ENCODE measurements around the gene LPP.
A peak's percentile ranks its signal among the peaks of the same experiment; 100 is the strongest.

Gene LPP

DNA sequence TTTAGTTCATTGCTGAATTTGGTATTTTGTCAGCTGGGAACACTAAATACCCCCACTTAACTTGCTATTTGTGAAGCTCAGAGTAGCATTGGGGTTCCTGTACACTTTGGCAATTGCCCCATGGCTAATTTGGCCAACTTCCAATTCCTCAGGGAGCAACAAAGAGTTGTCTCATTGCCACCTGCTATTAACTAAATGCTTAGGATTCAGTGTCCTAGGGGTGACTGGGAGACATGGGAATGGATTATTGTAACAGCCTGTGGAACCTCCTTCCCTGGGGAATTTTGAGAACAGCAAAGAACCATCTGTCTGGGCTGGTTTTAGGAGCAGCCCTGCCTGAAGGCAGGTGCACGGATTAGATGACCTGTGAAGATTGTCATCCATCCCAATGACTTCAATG lies 580.4 kb downstream of the LPP start:
- DNase-seq: no peak

DNA sequence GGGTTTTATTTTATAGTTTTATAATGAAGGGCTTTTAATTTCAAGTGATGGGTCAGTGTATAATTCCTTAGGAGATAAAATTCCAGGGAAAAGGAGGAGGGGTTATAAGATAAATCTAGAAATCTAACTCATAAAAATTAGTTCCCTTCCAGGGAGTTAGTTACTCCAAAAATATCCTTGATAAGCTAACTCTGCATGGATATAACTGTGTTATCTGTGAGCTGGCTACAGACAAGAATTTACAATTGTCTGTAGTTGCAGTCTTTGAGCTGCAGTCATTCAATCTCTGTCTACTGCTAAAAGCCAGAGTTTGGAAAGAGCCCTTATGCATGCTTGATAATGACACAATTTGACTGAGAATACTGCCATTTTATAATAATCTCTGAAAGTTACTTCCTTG lies 585.6 kb downstream of the LPP start:
- no peak for DNase-seq

DNA sequence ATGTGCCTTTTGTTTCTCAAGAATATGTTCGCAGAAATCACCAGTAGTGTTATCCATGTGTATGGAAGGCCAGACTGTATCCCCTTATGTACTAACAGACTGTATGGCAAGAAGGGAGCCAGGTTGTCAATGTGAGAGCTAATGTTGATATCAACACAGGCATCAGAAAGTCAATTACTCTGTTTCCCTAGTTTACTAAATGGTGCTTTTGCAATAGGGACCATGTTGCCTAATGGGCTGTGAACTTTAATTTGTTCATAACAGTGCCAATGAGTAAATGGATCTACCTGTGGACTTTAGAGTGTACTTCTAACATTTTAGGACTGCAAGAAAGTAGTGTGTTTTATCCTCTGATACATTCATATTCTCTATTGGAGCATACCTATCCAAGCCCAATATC lies 586.1 kb downstream of the LPP start:
- DNase-seq: no peak

DNA sequence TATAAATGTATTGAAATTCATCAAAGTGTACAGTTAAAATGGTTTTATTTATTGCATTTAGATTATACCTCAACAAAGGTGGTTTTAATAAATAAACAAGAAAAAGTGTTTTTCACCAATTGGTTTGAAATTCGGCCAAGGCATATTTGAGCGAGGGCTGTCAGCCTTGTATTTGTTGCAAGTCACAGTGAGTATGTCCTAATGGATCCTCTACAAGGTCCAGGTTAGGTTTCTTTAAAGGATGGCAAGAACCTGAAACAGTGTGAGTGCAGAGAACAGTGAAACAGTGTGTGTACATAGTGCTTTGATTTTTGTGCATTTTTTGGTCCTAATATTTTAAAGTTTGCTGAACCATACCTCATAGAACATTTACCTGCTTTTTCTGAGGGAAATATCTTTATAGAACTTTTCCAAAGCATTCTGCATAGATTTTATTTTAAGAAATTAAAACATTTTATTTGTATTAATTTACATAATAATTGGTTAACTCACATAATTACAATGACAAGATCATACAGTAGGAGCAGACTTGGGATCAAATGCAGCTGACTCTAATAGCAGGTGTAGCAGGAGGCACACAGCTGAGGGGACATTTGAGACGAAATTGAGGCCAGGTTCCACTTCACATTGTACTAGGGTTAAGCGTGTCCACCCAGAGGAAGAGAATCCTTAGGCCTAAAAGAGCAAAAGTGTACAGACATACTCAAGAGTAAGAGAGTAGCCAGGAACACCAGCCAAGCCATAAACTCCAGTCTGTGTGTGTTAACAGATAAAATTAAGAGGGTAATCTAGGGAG lies 589.0 kb downstream of the LPP start:
- DNase-seq: no peak

DNA sequence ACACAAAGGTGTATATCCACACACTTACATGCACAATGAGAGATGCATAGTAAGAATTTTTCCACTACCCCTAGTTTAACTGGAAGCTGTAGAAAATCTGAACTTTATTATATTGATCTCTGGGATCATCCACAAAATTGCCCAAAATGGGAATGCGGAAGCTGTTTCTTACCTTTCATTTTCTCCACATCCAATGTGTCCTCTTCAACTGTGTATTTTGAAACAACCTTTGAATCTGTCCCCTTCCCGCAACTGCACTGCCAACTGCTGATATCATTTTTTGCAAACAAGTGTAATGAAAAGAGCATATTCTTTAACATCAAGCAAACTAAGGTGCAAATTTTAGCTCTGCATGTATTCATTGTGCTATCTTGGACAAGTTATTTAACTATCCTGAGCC lies 590.2 kb downstream of the LPP start:
- no peak for DNase-seq

DNA sequence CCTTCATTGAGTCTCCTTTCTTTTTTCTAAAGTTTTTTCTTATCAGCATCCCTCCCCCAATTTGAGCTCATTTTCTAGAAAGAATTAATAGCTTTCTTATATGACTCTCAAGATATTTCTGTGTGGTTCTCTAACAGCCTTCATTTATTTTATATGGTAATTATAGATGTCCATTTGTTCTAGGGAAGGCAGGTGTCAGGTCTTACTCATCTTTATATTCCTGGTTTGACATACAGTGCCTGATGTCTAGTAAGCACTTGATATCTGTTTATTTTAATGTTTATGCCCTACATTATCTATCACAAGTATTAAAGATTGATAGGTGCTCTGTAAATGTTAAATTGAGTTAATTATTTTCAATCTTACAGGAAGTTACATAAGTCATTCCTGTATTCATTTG lies 591.1 kb downstream of the LPP start:
- no peak for DNase-seq

DNA sequence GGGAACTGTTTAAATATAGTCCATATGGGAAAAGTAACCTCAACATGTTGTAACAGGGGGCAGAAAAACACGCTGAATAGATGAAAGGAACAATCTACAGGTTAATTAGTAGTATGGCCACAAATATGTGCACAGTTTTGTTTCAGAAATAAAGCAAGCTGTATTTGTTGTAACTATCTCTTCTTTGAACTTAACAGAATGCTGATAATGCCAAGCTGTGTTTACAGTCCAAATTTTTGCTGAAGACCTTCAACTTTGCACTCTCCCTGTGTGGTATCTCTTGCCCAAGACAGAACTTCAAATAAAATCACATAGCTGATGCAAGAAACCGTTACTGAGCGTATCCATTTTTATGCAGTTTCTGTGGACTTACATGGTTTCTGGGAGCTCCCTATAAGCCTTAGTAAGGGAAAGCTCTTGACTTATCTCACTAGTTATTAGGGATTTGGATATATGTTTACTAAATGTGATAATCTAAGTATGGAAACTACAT lies 592.4 kb downstream of the LPP start:
- no peak for DNase-seq

DNA sequence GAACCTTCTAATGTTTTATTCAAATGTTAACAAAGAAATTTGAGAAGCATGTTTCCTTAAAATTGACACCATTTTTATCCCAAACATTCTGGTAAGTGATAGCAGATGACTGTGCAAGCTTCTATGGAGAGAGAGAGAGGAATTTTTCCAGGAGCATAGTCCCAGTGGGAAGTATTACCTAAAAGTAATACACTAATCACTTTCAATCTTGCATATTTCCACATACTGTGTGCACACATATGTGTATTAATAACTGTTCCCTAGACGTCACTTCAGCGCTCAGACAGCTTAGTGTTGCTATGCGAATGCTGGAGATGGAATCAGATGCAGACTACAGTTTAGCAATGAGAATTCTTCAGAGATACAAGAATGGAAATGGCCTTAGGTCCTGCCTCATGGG lies 593.5 kb downstream of the LPP start:
- DNase-seq: no peak

DNA sequence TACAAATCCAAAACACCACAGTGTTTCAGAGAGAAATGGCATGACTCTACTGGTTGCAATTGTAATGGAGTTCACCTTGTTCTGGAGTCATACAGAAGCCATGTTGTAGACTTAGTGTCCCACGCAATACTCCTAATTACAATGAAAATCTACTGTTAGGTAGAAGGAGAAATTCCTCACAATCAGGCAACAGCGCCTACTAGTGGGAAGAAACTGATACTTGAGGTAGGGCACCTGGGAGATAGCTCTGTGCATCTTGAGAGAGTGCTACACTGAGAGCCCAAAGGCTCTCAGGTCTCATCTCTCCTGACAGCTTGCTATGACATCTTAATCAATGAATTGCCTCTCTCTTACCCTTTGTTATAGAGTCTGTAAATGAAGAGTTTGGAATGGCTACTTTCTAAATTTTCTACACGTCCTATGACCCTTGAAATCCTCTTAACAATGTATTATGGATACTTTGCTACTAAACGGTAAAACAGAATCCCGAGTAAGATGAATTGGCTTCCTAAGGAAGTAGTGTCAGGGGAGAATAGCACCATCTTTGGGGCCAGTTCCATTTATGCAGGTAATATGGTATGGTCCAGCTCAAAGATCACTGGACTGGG lies 595.2 kb downstream of the LPP start:
- DNase-seq: peak; percentile 46

DNA sequence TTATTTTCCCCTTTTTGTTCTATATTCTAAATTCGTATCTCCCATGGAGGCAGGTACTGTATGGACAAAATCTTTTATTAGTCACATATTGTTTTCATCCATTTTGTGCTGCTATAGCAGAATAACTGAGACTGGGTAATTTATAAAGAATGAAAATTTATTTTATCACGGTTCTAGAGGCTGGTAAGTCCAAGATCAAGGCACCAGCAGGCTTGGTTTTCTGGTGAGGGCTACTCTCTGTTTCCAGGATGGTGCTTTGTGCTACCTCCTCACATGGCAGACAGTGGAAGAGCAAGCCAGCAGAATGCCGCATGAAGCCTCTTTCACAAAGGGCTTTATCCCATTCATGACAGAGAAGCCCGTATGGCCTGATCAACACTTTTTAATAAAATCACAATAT lies 595.9 kb downstream of the LPP start:
- DNase-seq: no peak

DNA sequence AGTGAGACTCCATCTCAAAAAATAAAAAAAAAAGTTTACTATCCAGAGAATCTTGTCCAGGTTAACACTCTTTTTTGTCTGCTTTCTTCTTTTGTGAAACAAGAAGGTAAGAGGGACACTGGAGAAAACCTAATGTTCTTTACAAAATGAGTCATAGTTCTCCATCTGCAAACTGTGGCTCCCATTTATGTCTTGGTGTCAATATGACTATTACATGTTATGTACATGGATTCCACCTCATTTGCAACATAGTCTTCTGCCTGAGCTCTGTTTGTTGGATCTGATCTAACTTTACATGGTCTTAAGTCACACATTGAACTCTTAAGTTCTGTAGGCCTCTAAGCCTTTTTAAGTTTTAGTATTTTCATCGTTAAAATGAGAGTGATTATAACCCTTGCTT lies 596.7 kb downstream of the LPP start:
- DNase-seq: peak; percentile 61

DNA sequence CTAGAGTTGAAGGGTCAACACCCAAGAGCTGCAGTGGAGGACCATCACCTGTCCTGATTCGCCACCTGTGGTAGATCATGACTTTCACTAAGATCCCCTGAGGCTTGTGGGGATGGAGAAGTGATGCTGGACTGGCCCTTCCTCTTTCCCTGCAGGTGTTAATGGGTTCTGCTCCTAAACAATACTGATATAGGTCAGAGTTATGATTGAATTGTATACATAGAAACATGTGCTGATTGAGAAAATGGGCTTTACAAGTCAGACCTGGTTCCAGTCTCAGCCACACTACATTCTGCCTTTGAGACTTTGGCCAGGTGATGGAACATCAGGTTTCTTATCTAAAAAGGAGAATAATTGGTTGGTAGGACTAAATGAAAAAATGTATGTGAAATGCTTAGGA lies 598.9 kb downstream of the LPP start:
- DNase-seq: no peak

DNA sequence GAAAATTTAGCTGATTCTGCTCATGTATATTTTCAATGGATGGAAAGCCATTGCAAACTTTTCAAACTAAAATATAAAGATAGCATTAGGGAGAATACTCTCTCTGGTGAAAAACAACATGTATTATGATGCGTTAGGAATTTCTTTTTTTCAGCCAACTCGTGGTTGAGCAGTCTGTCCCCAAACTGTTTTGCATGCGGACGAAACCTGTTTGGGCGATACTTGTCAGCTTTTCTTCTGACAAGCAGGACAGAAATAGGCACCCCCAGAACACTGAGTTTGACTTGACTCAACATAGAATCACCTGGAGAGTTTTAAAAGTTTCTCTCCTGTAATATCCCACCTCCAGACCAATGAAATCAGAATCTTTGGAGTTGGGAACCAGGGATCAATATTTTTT lies 600.3 kb downstream of the LPP start:
- no peak for DNase-seq

DNA sequence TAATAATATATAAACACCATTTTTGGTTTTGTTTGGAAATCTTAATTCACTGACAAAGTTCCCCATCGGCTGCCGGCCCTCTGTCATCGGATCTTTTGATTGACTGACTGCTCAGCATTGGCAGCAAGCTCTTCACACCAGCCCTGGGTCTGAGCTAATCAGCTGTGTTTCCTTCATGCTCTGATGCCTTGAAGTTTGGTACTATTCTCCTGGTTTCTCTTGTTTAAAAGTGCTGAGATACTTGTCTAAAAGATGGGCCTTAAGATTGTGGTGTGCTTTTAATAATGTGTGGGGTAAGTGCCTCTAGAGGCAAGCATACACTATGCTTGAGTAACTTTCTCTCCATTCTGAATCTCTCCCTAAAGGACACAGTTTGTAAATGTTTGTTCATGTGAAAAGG lies 602.3 kb downstream of the LPP start:
- DNase-seq: no peak

DNA sequence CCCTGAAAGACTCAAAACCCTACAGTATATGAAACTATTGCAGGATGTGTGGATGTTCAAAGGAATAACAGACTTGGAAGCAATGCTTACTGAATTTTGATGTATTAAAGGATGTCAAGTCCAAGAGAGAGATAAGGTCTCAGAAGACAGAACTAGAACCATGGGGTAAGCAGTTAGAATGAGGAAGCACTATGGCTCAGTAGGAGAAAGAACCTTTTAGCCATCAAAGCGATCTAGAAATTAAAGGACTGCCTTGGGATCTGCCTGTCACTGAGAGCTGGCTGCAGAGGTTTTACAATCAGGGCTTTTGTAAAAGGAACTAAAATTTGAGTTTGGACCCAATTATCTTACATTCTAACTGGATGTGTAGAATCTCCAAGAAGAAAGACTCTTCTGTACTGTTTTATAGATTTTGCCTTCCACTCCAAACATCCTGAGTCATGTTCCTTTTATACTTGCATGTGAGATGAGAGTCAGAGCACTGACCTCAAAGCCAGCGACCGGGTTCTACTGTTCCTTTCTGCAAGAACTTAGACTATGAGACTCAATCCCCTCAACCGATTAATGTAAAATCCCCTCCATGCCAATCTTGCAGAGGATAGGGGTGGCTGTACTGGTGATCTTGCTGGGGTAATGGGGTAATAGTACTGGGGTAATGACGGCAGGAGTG lies 605.5 kb downstream of the LPP start:
- DNase-seq: no peak

DNA sequence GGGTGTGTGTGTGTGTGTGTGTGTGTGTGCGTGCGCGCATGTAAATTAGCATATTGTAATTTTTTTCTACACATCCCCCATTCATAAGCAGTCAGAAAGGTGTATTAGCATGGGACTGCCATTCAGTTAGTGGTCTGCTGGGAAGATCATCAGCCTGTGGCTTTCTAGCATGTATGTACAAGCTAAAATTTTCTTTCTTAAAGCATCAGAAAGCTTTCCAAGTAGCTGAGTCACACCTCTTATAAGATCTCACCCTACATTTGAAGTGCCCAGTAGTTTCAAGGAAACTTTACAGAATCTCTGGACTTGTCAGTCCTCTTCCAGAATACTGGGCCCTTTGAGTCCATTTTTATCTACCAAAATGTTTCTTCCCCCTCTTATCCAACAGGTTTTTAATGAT lies 606.5 kb downstream of the LPP start:
- DNase-seq: no peak

DNA sequence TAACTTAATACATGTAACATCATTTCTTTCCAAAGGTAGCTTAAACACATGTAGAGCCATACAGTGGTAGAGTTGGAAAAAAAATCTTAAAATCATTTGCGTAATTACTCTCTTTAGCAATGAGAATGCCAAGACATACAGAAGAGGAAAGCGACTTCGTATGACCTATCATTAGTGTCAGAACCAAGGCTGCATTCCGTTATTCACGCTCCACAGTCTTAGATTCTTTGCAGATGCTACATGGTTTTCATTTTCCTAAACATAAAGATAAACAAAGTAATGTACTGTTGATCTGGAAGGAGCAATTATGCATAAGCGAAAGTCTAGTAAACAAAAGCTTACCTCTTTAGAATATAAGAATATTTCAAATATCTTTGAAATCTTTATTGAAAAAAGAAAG lies 607.5 kb downstream of the LPP start:
- no peak for DNase-seq

DNA sequence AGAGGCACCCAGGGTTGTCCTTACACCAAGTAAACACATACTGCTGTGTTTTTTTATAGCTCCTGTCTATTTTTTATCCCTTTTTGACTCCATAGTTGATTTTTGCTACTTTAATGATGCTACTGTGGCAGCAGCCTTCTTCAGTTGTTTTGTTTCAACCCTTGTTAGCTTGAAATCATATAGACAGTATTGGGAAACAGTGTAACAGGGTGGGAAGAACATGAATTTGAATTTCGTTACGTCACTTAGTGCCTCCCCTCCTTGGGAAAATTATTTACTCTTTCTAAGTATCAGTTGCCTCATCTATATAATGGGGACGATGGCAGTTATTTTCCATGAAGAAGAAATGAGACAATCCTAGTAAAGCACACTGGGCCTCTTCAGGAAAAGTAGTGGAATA lies 608.0 kb downstream of the LPP start:
- no peak for DNase-seq

DNA sequence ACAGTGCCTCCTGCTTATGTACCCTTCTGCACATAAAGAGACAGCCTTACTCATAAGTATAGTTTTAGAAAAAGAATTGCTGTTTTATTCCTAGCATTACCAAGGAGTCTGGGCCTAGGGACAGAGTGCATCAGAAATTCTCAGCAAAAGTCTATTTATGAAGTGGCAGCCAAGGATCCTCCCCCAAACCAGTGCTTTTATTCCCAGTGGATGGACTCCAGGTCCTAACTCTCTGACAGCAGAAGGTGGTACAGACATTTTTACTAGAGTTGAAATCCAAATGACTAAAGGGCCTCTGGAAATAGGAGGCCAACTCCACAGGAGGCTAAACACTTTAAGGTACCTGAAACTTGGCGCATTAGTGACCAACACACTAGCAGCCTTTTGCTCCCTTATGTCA lies 610.7 kb downstream of the LPP start:
- DNase-seq: no peak

DNA sequence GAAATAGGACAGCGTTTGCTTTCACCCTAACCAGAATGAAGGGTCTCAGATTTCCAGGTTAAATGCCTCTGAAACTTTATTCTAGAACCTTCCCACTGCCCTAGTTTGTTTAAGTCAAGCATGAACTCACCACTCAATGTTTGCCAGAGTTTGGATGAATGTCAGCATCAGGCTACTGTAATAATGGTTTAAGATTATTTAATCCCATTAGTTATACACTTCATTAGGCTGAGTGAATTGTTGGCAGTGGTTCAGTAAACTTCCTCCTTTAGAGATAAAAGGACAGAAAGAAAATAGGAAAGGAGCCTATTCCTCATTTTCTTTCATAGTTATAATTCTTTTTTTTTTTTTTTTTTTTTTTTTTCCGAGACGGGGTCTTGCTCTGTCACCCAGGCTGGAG lies 615.9 kb downstream of the LPP start:
- no peak for DNase-seq

DNA sequence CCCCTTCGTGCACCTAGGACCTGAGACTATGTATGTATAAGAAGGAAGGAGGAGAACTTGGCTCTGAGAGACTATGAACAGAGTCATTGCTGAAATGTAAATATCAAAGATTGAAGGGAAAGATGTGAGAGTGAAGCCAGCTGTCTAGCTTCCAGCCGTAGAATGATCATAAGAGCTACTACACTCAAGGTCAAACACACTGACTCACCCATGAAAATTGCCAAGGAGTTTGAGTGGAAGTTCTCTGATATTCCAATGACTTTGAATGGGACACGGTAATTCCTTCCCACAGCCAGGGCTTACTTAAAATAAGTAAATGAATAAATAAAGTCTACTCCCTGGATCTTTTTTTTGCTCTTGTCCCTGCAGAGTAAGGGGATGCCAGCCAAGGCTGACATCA lies 618.9 kb downstream of the LPP start:
- no peak for DNase-seq

DNA sequence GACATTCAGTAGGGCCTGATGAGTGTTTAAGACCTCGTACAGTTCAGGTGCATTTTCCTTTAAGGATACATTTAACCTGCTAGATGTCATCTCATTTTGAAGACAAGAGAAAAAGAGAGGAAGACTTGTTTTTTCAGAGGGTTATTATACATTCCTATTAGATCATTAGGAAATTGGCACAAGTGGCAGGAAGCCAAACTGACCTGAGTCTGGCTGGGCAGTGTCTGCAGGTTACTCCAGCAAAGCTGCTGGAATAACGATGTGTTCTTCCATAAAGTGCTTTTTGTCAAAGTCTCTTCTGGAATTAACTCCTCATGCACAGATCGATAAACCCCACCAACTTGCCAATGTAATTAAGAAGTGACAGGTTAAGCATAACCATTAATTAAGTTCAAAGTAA lies 621.5 kb downstream of the LPP start:
- no peak for DNase-seq

DNA sequence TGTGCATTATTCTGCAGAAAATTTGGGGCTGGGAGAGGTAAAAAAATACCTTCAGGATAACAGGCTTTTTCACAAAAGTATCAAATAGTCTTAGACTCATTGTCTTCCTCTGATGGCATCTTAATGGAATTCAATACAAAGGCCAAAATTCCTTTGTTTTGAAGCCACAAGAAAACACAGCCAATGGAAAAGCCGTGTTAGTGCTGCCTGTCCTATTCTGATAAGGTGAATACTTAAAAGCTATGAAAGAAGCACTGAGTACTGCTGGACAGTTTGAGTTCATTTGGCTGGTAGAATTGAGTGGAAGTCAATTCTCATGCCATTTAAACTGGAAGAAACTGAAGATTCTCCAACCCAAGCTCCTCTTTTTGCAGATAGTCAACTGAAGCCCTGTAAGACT lies 622.5 kb downstream of the LPP start:
- DNase-seq: no peak

DNA sequence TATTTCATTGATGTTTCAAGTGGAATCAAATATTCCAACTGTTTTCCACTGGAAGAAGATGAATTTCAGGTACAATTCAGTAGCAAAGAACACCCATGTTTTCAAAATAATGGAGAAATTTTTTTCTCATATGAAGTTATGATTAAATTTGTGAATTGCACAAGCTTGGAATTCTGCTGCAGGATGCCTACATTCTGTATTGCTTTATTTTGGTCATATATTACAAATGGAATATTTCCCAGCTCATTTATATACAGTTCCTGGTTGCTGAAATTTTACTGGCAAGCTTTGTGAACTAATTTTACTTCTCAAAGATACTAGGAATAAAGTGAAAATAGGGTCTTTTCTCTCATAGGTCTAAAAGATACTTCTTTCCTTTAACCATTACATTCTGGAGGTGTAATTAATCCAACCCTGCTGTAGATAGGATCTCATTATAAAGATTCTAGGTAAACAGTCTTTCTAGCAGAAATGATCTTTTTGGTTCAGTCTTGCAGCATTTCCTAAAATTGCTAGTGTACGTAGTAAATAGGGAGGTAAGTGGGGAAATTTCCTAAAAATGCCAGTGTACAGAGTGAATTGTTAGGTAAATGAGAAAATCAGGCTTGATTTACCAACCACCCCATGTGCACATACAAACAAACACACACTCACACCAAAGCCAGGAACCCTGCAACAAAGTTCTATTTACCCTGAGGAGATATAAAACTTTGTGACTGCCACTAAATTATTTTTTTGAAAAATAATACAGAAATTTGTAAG lies 624.3 kb downstream of the LPP start:
- DNase-seq: no peak
